Suppressor macrophage treated with lipopolysaccharide for 4 hours (primary cell): ENCODE results near the gene RSKR.
"Not testable (repeated sequence)": the region's sequence is repeated elsewhere in the genome, so short reads cannot be mapped to it uniquely, and the experiment has no call there.

ENCODE experiments used
- DNase-seq: peaks from one replicate; pipeline ENCODE4 v3.0.0-alpha.2; 2020

Gene RSKR, protein sequence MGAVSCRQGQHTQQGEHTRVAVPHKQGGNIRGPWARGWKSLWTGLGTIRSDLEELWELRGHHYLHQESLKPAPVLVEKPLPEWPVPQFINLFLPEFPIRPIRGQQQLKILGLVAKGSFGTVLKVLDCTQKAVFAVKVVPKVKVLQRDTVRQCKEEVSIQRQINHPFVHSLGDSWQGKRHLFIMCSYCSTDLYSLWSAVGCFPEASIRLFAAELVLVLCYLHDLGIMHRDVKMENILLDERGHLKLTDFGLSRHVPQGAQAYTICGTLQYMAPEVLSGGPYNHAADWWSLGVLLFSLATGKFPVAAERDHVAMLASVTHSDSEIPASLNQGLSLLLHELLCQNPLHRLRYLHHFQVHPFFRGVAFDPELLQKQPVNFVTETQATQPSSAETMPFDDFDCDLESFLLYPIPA

DNA sequence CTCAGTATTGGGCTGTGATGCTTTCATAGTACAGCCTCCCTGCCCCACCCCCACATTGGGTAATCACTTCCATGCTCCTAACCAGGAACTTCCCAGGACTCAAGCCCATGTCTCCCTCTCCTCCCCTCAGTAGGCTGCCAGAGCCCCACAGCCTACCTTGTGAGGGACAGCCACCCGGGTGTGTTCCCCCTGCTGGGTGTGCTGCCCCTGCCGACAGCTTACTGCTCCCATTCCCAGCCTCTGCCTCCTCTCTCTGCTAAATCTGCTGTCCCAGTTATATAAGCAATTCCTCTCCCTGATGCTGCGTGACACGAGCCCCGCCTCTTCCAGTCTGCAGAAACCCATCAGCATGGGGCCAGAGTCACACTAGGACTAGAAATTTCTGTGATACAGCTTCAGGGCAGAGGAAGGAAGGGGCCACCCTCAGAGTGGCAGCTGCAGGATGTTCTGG lies at the start of gene RSKR:
TSS of gene RSKR (minus strand) at position 255 of the 451 bp plus-strand sequence. CDS start at position 231, 24 bp downstream.
- no peak for DNase-seq

DNA sequence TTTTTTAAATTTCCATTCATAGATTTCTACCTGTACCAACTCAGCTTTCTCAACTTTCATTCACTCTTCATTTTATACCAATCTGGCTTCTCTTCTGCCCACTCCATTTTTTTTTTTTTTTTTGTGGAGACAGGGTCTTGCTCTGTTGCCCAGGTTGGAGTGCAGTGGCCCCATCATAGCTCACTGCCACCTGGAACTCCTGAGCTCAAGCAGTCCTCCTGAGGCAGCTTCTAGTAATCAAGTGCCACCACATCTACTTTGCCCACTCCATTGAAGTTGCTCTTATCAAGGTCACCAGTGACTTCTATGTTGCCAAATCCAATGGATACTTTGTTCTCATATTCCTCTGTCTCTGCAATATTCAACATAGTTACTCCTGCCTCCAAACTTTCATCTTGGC lies 49.7 kb upstream of the RSKR start:
- DNase-seq, result no peak

DNA sequence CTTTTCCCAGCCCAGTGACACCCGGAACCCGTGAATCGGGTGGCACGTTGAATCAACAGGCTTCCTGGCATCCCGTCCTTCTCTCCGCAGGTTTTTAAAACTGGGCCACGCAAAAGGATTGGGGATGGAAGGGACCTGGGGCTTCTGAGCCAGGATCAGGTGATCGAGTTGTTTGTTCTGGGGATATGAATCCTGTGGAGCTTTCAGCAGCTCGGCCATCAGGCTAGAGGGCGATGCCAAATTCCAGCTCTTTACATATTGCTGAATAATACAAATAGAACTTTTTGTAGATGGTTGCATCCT lies 48.5 kb upstream of the RSKR start:
- no peak for DNase-seq

DNA sequence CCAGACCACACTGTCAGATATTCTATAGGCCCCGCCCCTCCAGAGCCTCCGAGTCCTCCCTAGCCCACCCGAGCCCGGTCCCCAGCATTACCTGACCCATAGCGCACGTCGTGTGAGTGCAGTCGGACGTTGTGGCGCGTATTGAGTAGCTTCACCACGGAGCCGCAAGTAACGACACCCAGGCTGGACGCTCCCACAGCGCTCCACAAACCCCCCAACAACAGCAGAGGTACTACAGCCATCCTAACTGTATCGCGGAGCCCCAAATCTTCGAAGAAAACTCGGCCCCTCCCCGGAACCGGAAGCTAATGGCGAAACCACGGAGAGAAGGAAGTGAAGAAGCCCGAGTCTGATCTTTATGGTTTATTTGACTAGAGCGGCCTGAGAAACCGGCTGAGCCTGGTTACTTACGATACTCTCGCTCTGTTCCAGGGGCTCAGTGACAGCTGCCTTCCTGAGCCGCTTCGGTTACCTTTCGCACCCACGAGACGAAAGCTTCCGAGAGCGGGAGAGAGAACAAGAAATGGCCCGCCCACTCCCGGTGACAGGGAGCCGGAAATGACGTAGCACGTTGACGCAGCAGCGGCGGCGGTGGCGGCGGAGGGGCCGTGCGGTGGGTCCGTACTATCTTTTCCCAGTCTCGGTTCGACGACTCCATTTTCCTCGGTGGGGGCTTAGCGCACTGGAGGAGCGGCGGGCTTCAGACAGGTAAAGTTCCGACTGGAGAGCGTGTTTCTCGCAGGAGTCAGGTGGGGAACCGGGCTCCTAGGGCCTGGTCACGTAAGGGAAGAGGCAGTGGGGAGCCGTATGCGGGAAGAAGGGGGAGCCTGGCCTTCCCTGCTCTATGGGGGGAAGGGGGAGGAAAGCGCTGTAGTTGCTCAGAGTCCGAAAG lies 47.9 kb upstream of the RSKR start, which contains the start of the genes SDF2 and SUPT6H:
TSS of gene SDF2 (minus strand) at position 272 of the 892 bp plus-strand sequence. CDS start at position 242, 30 bp downstream.
TSS of gene SUPT6H (plus strand) at position 571 of the 892 bp plus-strand sequence. CDS start 11,197 bp downstream, outside the sequence.
- peak; percentile 95 for DNase-seq

DNA sequence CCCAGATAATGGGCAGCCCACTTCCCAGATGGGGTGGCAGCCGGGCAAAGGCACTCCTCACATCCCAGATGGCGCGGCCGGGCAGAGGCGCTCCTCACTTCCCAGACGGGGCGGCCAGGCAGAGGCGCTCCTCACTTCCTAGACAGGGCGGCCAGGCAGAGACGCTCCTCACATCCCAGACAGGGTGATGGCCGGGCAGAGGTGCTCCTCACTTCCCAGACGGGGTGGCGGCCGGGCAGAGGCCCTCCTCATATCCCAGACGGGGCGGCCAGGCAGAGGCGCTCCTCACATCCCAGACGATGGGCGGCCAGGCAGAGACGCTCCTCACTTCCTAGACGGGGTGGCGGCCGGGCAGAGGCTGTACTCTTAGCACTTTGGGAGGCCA lies 45.5 kb upstream of the RSKR start:
- not testable (repeated sequence) for DNase-seq

DNA sequence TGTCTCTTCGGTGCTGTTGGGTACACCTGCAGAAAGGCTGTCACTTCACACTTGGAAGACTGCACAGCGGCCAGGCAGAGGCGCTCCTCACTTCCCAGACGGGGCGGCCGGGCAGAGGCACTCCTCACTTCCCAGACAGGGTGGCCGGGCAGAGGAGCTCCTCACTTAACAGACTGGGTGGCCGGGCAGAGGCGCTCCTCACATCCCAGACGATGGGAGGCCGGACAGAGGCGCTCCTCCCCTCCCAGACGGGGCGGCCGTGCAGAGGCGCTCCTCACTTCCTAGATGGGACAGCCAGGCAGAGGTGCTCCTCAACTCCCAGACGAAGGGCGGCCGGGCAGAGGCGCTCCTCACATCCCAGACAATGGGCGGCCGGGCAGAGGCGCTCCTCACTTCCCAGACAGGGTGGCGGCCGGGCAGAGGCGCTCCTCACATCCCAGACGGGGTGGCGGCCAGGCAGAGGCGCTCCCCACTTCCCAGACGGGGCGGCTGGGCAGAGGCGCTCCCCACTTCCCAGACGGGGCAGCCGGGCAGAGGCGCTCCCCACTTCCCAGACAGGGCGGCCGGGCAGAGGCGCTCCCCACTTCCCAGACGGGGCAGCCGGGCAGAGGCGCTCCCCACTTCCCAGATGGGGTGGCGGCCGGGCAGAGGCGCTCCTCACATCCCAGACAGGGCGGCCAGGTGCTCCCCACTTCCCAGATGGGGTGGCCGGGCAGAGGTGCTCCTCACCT lies 44.9 kb upstream of the RSKR start:
- not testable (repeated sequence) for DNase-seq

DNA sequence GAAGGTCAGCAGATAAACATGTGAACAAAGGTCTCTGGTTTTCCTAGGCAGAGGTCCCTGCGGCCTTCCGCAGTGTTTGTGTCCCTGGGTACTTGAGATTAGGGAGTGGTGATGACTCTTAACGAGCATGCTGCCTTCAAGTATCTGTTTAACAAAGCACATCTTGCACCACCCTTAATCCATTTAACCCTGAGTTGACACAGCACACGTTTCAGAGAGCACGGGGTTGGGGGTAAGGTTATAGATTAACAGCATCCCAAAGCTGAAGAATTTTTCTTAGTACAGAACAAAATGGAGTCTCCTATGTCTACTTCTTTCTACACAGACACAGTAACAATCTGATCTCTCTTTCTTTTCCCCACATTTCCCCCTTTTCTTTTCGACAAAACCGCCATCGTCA lies 44.4 kb upstream of the RSKR start:
- DNase-seq, result not testable (repeated sequence)

DNA sequence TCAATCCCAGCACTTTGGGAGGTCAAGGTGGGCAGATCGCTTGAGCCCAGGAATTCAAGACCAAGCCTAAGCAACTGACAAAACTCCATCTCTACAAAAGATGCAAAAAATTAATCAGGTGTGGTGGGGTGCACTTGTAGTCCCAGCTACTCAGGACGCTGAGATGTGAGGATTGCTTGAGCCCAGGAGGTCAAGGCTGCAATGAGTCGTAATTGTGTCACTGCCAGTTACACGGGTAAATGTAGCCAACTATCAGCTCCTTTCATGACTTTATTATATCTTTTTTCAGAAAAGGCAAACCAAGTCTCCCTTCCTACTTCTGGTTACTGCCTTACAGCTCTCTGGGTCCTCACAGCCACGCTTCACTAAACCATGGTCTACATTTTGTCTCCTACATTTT lies 43.8 kb upstream of the RSKR start:
- no peak for DNase-seq

DNA sequence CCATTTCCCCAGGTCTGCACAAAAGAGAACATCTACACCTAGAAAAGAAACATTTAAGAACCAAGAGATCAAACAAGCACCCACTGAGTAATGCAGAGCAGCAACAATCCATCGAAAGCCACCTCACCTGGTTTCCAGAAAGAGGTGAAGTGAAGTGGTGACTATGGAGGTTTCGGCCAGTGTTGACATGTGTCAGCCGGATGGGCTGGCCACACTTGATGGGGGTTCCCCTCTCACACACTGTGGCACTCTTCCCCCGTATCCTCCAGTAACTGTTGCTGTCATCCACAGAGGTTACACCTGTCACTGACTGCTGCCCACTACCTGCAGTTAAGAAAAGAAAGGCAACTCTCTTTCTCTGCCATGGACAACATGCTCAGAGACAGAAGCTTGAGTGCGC lies 41.2 kb upstream of the RSKR start:
- no peak for DNase-seq

DNA sequence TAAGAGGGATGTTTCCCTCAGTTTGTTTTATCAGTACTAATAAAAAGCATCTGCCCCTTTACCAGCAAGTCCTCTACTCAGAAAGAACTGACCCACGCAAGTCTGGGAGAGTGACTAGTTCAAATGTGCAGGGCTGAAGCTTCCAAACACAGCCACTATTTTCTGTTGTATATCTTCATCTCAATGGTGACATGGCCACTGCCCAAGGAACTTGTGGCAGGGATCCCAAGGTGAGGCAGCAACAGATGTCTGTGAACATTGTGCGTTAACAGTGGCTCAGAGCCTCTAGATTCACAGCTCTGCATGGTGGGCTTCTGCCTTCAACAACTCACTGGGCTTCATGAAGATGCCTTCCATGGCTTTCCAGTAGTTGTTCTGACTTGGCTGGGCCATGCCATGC lies 34.7 kb upstream of the RSKR start:
- no peak for DNase-seq

DNA sequence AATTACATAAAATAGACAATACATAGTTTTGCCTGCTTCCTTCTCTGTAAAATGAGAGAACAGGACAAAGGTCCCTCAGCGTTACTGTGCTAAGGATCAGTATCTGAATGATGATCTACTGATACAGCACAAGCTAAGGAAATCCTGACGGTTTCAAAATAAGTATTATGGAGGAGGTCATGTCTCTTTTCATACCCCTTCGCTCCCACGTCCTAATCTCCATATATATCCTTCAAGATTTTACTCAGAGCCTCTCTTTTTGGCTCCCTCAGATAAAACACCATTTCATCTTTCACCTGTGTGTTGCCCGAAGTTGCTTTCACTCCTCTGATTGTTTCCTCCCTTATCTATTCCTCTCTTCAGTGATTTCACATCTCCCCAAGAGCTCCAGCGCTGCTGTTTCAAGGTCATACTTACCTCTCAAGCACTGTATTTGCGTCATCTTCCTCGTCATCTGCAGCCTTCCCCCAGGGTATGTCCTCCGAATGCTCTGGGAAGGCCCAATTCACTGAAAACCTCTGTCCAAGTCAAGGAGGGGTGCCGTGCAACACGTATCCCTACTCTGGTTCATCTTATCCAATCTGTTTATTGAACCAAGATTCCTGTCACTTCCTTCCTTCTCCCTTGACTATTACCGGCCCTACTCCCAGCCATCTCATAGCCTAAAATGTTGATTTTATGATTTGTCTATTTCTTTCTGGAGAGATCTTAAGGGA lies 32.2 kb upstream of the RSKR start:
- DNase-seq, result no peak

DNA sequence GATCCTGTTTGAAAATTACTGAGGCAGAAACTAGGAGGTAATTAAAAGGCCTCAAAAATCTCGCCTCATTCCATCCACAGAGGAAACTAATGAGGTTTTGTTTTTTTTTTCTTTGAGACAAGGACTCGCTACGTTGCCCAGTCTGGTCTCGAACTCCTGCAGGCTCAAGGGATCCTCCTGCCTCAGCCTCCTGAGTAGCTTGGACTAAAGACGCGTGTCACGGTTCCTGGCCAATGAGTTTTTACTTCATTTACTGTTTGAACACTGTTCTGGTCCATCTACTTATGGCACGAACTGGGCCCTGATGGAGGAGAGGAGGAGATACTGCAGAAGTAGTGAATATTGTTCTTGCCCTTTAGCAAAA lies 31.6 kb upstream of the RSKR start:
- no peak for DNase-seq

DNA sequence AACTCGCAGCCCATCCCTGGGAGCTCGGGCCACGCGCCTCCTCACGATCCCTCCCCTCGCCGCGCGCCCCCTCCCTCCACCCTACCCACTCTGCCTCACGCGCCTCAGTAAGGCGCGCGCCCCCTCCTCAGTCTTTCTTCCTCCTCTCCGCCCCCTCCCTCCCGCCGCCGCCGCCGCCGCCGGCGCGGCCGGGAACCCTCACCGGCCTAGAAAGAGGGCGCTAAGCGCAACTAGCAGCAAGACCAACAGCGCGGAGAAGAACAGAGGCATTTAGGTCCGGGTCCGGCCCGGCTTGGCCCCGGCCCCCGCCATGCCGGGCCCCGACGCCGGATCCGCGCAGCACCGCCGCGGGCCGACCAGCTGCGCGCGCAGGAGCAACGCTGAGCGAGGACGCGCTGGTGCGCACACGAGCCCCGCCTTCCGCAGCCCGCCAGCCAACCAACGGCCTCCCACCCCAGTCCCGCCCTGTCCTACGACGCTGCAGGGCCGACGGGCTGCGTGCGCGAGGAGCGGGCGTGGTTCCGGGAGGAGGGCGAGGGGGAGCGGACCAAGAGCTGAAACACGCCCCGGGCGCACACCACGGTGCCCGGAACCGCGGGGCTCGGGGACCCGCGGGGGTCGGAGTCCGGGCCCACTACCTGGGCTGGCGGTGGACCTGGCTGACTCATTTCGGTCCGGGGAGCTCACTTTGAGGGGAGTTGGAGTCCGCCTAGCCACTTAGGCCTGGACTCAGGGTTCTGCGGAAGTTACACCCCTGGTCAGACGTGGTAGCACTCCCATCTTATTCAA lies 31.0 kb upstream of the RSKR start, which contains the start of gene BLTP2:
TSS of gene BLTP2 (minus strand) at position 372 of the 789 bp plus-strand sequence. CDS start at position 270, 102 bp downstream.
- peak; percentile 98 for DNase-seq

DNA sequence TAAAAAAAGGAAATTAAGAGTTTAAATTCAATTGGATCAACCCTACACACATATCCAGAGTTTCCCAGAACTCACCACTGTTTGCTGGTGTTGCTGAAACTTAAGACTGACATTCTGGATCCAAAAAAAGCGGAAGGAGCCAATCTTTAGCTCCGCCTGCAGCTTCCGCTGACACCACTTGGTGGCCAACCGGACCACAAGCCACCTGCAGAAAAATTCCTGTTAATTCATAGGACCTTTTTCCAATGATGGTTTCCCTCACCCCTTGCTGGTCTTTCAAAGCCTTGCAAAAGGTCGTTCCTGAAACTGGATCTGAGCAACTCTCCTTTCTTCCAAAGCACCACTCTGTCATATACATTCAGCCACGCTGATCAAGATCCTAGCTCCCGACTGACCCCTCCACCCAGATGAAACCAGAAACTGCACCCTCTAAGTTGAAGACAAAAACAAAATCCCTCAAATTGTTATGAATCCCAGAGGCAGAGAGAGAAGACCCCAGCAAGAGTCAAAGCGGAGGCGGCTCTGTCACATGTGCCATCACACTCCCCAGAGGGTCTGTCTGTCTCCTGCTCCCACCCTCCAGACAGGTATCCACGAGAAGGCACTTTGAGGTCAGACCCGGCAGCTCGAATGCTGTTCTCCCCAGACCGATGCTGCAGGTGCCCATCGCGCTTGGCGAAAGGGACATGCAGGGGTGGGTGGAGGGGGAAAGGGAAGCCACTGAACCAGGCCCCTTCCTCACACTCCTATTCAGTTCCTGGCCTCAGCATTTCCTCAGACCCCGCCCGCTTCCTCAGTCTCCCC lies 30.2 kb upstream of the RSKR start:
- peak; percentile 81 for DNase-seq

DNA sequence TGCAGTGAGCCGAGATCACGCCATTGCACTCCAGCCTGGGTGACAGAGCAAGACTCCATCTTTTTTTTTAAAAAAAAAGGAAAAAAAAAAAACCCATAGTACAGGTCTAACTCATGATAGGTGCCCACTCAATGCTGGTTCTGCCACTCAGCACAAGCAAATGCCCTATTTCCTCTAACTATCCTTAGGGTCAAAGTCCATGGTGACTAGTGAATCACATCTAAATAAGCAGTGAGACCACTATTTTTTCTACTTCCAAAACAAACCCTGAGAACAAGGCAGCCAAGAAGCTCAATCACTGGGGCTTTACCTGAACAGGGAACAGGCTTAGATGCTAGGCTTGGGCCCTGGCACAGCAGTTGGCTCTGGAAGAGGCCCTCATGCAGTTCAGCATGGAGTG lies 27.6 kb upstream of the RSKR start:
- DNase-seq, result no peak

DNA sequence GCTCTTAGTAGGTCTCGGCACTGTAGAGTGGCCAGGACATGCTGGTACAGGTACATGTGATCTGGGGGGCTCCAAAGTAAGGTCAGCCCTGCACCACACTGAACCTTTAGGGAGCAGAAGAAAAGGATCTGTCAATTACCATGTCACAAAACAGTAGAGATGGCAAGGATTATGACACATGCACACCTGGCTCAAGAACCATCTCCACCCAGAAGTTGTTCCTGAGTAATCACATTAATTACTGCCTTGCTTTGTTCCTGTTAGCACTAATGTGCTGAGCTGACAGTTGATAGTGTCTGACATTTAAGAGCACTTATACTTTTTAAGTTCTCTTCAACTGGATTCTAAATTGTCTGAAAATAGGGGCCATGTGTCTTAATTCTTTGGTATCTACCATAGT lies 21.5 kb upstream of the RSKR start:
- DNase-seq, result no peak

DNA sequence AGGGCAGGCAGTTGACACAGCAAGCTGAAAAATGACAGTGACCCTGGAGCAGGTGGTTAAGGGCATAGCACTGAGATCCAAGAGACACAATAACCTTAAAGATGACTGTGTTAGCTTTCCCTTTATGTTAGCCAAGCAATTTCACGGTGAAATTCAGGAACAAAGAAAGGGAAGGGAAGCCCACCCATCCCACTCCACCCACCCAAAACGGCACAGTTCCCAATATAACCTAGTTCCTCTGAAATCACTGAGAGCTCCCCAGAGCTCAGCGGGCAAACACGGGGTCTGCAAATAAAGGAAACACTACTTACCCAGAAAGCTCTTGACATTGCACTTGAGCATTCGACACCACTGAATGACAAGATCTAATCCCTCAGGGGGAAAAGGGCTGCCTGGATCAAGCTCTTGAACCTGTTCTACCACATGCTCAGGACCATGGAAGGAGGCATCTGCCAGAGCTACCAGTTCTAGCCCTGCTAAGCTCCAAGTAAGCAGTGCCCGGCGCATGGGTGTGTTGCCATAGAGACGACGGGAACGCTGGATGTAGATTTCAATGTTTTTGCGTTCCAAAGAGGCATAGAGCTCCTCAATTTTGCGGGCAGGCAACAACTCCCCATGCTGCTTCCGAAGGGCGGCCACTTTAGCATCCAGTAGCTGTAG lies 20.4 kb upstream of the RSKR start:
- no peak for DNase-seq

DNA sequence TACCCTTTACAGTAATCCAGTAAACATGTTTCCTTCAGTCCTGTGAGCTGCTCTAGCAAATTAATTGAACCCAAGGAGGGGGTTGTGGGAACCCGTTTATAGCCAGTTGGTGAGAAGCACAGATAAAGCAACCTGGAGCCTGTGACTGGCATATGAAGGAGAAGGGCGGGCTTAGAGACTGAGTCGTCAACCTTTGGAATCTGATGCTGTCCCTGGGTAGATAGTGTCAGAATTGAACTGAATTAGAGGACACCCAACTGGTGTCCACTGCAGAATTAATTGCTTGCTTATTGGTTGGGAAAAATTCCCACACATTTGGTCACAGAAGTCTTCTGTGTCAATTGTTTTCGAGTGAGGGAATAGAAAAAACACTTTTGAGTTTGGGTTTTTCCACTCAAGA lies 12.8 kb upstream of the RSKR start:
- no peak for DNase-seq

DNA sequence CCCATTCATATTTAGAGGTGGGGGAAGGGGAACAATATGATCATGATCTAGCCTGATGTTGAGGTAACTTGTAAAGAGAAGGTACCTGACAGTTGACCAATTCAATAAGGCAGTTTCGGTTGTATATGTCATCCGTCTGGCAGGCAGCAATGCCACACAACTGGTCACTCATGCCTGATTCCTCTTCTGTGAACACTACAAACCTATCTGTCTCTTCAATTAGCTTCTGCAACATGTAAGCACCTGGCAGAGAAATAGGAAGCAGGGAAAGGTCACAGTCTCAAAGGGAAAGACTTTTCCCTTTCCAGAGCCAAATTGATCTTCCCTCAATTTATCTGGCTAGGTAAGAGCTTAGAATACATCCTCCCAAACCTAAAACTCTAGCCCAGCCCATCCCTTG lies 10.2 kb upstream of the RSKR start:
- no peak for DNase-seq

DNA sequence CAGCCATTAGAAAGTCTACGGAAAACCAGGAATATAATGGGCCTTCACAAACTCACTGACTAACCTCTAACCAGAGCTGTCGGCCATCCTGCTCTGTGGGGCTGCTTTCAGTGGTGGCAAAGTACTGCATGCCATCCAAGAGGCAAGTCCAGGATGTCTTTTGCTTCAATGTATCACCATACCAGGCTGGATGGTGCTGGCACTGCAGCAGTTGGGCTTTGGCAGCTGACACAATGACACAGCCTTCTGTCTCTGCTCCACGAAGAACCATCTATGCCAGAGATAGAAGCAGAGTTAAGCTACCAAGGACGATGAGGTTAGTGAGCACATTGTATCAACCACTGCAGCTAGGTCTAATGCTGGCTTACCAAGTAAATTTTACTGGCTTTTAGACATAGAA lies 9.7 kb upstream of the RSKR start:
- no peak for DNase-seq
